ENCODE data around the gene ADRA1B.

The ADRA1B gene

GRCh38 chr5:159971931-159972461 is 55.7 kb downstream of the ADRA1B start:
- no peak for TF ChIP-seq CTCF (IDR thresholded peaks at IDR 0.05; ENCODE audit: low read depth, low read length, missing control alignments)
- no peak overlapping the region for H3K4me3 ChIP-seq (ENCODE audit: low read depth, low read length)
- DNase-seq (ENCODE audit: low read depth): no peak

GRCh38 chr5:159972538-159973362 is 56.5 kb downstream of the ADRA1B start:
- no peak for TF ChIP-seq CTCF (IDR thresholded peaks at IDR 0.05; ENCODE audit: low read depth, low read length, missing control alignments)
- no peak for DNase-seq (ENCODE audit: low read depth)
- no peak overlapping the region for H3K4me3 ChIP-seq (ENCODE audit: low read depth, low read length)

GRCh38 chr5:159975462-159976019 is 59.3 kb downstream of the ADRA1B start:
- DNase-seq (ENCODE audit: low read depth): no peak
- TF ChIP-seq CTCF (IDR thresholded peaks at IDR 0.05; ENCODE audit: low read depth, low read length, missing control alignments): no peak
- H3K4me3 ChIP-seq (ENCODE audit: low read depth, low read length): no peak overlapping the region

- TF ChIP-seq CTCF (IDR thresholded peaks at IDR 0.05; ENCODE audit: low read depth, low read length, missing control alignments): no peak
- H3K4me3 ChIP-seq (ENCODE audit: low read depth, low read length): no peak overlapping the region
- DNase-seq (ENCODE audit: low read depth): no peak
Observed at GRCh38 chr5:159976921-159977320, 60.6 kb downstream of the ADRA1B start.

- no peak for DNase-seq (ENCODE audit: low read depth)
- H3K4me3 ChIP-seq (ENCODE audit: low read depth, low read length): no peak overlapping the region
- TF ChIP-seq CTCF (IDR thresholded peaks at IDR 0.05; ENCODE audit: low read depth, low read length, missing control alignments): no peak
Observed at GRCh38 chr5:159978358-159978757, 62.1 kb downstream of the ADRA1B start.

- TF ChIP-seq CTCF (IDR thresholded peaks at IDR 0.05; ENCODE audit: low read depth, low read length, missing control alignments): no peak
- no peak for DNase-seq (ENCODE audit: low read depth)
Observed at GRCh38 chr5:159982421-159983173, 66.3 kb downstream of the ADRA1B start.

More at GRCh38 chr5:159982421-159983173, 66.3 kb downstream of the ADRA1B start:
- H3K4me3 ChIP-seq (ENCODE audit: low read depth, low read length): no peak overlapping the region

Data from GM12864 (cell line).